Aortic smooth muscle cell (primary cell): Measurements from ENCODE around the gene ZNF736. TPM values are rescaled to one million over a fixed set of nuclear protein-coding genes. Genes with fewer than 3 reads are reported as not detected.

Experiments used
- total RNA-seq: library from RNA; depleted of rRNA; stranded (reverse); fragments of >200 nt; gene quantifications from 2 replicates; pipeline ENCODE4 v1.2.3, GENCODE V29; 2014

The ZNF736 gene
- 9.5 and 10.9 TPM in 2 replicates for total RNA-seq

GRCh38 chr7:64313740-64314491 lies at the start of gene ZNF736:
ZNF736 (plus strand) TSS chr7:64313961; CDS start chr7:64314151, 190 bp downstream.

Other genes with a start within 250 kb of the ZNF736 start
- not detected in 2 replicates for gene ZNF735, start 106.8 kb upstream of the ZNF736 start, total RNA-seq
- not detected in 2 replicates for gene ZNF679, start 85.5 kb upstream of the ZNF736 start, total RNA-seq
- 9.0 and 11.0 TPM in 2 replicates for gene ZNF680, start 249.1 kb downstream of the ZNF736 start, total RNA-seq